Measurements from ENCODE around the gene CYP2W1.
A peak's percentile ranks its signal among the peaks of the same experiment; 100 is the strongest.

DNA sequence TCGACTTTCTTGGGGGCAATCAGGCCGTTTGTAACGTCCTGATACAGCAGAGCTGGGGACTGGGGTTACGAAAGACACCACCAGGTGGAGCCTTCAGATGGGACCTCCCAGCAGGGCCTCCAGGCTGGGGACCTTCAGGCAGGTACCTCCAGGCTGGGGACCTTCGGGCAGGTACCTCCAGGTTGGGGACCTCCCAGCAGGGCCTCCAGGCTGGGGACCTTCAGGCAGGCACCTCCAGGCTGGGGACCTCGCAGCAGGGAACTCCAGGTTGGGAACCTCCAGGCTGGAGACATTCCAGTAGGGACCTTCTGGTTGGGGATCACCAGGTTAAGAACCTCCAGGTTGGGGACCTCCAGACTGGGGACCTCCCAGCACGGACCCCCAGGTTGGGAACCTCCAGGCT lies 37.9 kb downstream of the CYP2W1 start:
- TF ChIP-seq EZH2 (IDR thresholded peaks at IDR 0.05; ENCODE audit: low read length, unreplicated experiment): no peak
- TF ChIP-seq, protein P1, sequence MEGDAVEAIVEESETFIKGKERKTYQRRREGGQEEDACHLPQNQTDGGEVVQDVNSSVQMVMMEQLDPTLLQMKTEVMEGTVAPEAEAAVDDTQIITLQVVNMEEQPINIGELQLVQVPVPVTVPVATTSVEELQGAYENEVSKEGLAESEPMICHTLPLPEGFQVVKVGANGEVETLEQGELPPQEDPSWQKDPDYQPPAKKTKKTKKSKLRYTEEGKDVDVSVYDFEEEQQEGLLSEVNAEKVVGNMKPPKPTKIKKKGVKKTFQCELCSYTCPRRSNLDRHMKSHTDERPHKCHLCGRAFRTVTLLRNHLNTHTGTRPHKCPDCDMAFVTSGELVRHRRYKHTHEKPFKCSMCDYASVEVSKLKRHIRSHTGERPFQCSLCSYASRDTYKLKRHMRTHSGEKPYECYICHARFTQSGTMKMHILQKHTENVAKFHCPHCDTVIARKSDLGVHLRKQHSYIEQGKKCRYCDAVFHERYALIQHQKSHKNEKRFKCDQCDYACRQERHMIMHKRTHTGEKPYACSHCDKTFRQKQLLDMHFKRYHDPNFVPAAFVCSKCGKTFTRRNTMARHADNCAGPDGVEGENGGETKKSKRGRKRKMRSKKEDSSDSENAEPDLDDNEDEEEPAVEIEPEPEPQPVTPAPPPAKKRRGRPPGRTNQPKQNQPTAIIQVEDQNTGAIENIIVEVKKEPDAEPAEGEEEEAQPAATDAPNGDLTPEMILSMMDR (conservative IDR thresholded peaks at IDR 0.05; ENCODE audit: low read depth, low read length): peak; percentile 49

Data from PC-3 (cell line).